ENCODE results near the gene NTMT1. TPM values are rescaled to one million over a fixed set of nuclear protein-coding genes. Genes with fewer than 3 reads are reported as not detected.

NTMT1 gene
- polyA plus RNA-seq, 1 donor, result 26.3 TPM

DNA sequence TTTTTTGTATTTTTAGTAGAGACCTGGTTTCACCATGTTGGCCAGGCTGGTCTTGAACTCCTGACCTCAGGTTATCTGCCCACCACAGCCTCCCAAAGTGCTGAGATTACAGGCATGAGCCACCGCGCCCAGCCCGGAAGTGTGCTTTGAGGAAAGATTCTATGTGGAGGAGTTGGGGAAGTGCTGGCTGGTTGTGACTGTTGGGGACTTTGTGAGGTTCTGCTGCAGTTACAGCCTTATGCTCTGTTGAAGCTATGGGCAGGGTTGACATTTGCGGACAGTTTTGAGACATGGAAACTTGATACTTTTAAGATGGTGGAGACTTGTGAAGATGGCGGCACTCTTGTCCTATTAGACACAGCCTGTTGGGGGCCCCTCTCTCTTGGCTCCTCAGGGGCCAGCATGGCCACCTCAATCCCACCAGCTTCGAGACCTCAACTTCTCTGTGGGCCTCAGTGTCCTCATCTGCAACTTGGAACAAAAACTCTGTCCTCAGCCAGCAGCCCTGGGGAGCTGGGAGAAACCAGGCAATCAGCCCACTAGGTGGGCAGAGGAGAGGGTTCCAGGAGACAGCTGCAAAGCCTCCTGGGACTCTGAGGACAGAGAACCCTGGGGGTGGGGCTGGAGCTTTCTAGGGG lies 29.9 kb upstream of the NTMT1 start:
- no peak for DNase-seq

DNA sequence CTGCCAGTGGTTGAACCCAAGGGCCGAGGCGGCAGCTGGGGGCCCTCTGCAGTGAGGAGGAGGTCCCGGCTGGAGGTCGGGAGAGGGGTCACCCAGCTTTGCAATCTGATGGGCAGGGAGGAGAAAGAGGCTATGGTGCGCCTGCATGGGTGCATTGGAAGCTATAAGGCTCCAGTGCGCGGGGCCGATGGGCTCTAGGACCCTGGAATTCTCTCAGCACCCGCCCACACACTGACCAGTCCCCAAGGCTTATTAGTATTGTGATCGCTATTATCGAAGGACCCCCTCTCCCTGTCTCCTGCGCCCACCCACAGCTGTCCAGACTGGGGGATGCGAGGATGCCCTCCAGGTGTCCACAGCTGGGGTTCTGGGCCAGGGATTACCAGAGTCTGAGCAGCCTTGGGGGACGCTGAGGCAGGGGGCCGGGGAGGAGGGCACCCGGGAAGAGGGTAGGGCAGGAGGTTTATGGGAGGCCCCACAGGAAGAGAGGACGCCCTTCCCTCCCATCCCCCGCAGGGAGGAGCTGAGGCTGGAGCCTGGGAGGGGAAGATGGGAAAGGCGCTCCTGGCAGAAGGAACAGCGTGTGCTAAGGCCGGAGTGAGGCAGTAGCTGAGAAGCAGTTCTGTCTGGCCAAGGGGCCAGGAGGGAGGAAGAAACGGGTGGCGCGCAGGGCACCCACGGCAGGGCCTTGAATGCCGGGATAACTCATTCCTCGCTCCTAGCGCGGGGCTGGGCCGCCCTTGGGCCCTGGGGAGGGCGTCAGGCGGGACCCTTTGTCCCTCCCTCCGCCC lies 29.2 kb upstream of the NTMT1 start:
- no peak for DNase-seq

DNA sequence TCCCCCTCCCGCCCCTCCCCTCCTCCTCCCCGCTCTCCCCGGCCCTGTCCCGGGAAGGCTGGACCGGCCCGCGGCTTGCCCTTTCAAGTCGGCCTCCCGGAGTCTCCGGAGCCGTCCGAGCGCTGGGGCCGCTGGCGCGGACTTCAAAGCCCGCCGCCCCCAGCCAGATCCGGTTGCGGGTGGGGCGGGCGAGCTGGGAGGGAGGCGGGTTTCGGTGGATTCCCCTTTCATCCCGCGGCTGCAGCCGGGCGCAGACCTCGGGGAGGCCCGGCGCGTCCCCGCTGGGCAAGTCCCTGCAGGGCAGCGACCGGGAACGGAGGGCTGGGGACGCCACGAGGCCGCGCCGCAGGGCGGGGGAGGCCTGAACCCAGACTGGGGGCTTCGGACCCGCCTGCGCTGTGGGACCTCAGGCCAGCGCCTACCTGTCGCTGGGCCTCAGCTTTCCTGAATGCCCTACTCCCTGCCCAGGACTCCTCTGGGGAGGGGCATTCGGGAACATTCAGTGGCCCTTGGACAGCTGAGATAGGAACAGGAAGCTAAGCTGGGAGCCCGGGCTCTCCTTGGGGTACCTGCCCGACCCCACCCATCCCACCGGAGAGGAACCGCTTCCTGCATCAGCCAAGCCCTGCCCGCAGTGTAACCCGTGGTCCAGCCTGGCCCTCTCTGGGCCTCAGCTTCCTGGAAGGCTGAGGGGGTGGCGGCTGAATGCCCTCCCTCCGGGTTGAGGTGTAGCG lies 28.4 kb upstream of the NTMT1 start:
- no peak for DNase-seq

DNA sequence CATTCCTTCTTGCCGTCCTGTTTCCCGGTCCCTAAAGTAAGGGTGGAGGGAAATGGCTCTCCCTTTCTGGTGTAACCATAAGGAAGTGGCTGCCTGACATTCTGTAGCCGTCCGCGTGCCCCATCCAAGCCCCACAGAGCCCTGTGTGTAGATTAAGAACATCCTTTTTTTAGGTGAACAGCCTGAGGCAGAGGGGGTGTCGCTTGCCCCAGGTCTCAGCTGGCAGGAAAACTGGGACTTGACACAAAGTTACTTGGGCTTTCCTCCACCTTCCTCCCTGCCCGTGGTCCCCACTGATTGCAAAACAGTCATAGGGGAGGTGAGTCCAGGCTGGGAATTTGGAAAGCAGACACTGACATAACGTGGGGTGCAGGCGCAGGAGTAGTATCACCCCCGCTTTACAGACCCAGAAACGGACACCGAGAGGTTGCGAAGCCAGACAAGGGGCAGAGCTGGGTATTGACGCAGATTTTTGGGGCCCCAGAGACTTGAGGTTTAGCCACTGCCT lies 27.8 kb upstream of the NTMT1 start:
- no peak for DNase-seq

DNA sequence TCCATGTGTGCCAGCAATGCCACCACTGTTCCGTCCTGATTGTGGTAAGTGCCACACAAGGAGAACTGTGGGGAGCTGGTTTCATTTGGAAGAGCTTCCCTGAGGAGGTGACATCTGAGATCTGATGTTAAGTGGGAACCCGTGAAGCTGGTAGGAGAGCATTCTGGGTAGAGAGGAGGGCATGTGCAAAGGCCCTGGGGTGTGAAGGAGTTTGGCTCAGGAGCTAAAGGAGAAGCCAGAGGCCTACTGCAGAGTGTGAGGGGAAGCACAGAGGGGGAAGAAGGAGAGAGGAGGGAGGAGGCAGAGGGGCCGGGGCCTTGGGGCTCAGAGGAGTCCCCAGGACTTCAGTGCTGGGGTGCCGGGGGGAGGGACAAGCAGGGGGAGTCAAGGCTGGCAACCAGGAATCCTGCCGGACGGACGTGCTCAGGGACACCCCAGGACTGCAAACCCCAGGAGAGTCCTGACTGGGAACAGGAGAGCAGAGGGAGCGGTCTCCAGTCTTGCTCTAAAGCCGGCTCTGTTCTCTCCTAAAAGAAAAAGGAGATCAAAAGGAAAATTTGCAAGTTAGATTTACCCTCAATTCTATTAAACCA lies 24.8 kb upstream of the NTMT1 start:
- no peak for DNase-seq

DNA sequence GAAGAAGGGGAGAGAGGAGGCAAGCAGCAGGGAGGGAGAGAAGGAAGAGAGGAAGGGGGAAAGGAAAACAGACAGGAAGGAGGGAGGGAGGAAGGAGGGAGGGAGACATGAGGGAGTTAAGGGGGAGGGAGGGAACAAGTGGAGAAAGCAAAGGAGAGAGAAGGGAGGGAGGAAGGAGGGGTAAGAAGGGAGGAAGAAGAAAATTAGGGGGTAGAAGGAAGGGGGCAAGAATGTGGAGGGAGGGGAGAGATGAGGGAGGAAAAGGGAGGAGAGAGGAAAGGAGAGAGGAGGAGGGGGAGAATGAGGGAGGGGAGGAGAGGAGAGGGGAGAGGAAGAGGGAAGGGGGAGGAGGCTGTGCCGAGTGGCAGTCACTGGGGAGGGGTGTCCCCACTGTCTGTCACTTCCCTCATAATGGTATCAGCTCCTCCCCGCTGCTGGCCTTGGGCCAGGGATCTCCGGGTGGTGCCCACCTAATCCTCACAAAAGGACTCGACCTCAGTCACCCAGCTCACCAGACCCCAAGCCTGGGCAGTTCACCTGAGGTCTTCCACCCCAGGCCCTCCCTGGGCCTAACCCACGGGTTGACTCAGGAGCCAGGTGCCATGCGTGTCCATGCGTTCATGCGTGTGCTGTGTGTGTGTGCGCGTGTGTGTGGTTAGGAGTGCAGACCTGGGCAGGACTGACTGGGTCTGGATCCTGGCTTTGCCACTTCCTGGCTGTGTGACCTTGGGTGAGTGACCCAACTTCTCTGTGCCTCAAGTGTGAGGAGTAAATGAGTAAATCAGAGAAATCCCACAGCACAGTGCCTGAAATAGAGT lies 23.2 kb upstream of the NTMT1 start:
- no peak for DNase-seq

DNA sequence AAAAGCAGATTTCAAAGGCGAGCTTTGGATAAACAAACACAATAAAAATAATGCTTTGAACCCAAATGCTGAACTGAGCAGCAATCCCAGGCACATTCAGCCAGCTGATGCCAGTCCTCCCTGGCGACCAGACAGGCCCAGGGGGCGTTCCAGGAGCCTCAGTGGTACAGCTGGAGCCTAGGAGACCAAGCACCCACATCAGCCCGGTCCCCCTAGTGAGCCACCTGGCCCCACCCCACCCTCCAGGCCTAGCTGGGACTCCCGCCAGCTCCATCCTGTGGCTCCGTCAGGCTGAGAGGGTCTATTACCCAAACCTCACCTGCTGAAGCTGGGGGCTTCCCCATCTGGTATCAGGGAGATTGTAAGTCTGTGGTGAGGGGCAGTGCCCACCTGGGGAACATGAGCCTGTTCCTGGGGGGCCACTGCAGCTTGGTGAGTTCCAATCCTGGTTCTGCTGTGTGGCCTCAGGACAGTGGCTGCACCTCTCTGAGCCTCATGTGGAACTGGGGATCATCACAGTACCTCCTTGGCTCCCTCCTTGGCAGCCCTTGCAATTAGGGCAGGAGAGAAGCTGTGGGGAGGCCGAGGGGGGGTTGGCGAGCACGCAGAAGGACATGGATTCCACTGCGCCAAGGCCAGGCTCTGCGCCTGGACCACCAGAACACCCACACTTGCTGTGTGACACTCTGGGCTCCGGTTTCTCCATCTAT lies 21.8 kb upstream of the NTMT1 start:
- no peak for DNase-seq

DNA sequence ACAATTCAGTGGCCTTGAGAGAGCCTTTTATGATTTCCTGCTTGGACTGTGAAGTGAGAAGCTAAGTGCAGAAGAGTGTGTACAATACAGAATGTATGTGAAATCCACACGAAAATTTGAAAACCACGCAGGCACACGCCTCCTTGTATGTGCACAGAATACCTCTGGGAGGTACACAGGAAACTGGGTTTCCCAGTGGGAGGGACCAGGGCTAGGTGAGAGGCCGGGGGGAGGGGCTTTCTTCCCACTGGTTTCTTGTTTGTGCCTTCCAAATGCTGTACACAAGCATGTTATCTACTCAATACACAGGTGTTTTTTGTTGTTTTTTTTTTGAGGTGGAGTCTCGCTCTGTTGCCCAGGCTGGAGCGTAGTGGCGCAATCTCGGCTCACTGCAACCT lies 21.2 kb upstream of the NTMT1 start:
- DNase-seq, result no peak

DNA sequence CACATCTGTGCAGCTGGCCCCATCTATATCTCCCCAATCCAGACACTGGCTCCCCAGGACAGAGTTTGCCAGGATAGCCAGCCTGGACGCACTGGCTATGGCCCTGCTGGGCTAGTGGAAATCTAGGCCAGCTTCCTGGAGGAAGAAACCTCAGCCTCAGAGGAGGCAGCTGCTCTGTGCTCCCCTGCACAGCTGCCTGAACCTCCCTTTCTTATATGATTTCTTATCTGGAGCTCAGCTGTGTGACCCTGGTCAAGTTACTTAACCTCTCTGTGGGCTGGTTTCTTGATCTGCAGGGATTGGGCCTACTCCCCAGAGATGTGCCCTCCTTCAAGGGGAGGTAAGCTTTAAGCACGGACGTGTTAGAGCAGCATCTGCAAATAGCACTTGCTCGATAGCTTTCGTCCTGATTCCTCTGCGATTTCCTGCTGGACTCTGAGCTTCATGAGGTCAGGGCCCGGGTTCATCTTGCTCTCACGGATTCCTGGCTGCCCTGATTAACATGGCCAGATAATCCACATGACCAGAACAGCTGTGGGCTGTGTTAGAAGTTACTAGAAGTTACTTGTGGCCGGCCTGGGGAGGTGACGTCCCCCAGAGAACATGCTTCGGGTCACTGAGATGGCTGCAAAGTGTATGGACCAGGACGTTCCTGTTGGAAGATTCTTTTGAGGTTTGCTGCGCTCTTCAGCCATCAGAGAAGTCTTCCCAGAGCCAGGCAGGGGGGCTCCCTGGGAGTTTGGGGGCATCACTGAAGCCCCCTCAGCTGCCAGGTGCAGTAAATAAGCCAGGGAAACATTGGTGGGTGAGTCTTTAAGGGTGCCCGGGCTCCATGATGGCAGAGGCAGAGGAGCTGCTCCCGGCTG lies 19.6 kb upstream of the NTMT1 start:
- DNase-seq, result no peak

DNA sequence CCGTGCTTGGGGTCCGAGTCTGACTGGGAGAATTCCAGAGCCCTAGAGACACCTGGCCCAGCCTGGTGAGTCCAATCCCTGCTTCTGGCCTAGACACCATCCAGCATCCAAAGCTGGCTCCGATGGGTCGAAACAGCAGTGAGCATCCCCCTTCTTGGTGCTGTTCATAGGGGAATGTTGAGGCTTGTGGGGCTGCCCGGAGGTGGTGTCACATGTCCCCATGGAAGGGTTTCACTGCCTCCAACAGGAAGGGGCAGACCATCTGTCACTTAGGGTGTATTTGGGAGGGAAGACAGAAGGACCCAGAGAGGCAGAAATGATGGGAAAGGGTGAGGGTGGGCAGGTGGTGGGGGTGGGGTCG lies 19.0 kb upstream of the NTMT1 start:
- DNase-seq, result no peak

DNA sequence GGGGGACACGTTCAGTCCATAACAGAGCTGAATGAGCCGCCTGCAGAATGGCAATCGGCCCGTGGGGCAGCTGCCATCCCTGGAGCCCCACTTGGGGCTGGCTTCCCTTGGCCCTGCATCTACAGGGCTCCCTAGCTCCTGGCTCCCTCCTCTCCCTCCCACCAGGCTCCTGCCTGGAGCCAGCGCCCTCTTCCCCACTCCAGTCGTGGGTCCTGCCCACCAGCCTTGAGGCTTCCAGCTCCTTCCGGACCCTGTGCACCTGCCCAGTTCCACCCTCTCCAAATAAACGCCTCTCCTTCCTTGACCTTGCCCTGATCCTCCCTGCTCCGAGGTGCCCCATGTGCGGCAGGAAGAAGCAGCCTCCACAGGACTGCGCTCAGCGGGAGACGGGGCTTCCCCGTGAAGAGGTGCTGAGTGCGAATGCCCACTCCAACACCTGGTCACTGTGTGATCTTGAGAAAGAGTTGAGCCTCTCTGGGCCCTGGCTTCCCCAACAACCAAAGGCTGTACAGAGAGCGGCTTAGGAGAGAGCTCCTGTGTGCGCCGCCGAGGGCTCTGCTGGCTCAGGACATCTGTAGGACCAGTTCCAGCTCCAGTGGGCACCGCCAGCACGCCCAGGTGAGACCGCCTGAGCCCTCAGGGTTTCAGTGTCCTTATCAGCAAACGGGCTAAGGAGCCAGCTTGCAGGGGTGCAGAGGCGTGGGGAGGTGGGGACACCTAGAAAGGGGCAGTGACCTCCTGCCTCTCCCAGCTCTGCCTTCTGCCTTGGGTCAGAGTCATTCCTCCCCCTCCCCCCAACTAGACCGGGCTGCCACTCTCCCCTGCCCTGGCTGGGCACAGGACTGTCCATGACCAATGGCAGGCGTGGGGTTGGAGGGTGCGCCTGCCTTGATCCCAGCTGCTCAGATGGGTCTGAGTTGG lies 17.1 kb upstream of the NTMT1 start:
- no peak for DNase-seq

DNA sequence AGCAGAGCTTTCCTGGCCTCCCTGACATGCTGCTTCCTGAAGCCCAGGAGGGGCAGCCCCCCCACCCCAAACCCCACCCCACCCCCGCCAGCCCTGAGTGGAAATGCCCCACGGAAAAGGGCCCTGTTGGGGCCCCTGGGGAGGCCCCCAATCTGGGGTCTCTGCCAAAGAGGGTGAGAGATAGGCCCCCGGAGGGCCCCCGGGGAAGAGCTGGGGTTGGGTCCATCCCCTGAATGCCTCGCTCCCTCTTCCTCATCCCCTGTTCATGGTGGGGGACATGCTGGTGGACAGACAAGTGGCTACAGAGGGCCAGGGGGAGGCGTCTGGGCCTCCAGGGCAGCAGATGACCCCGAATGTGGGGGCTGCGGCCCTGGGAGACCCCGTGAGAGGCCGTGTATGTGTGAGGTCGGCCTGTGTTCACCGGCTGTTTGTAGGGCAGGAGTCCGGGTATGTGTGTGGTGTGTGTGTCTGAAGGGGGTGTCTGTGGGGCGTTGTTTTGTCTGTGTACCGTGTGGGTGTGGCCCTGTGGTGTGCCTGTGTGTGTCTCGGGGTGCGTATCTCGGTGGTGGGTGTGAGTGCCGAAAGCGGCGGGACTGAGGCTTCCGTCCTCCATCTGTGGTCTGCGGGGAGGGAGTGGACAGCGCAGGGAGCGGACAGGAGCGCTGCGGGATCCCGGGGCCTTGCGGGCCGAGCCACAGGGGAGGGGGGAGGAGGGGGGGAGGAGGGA lies 16.3 kb upstream of the NTMT1 start:
- DNase-seq, result no peak

DNA sequence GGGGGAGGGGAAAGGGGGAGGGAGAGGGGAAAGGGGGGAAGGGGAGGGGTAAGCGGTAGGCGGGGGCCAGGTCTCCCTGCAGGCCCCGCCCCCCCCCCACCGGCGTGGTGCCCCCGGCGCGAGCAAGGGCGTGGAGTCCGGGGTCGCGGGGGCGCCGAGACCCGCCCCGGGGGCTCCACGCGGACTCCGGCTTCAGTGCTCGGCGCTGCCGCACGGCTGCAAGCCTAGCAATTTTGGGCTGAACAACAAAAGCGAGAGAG lies 15.8 kb upstream of the NTMT1 start:
- DNase-seq, result no peak

DNA sequence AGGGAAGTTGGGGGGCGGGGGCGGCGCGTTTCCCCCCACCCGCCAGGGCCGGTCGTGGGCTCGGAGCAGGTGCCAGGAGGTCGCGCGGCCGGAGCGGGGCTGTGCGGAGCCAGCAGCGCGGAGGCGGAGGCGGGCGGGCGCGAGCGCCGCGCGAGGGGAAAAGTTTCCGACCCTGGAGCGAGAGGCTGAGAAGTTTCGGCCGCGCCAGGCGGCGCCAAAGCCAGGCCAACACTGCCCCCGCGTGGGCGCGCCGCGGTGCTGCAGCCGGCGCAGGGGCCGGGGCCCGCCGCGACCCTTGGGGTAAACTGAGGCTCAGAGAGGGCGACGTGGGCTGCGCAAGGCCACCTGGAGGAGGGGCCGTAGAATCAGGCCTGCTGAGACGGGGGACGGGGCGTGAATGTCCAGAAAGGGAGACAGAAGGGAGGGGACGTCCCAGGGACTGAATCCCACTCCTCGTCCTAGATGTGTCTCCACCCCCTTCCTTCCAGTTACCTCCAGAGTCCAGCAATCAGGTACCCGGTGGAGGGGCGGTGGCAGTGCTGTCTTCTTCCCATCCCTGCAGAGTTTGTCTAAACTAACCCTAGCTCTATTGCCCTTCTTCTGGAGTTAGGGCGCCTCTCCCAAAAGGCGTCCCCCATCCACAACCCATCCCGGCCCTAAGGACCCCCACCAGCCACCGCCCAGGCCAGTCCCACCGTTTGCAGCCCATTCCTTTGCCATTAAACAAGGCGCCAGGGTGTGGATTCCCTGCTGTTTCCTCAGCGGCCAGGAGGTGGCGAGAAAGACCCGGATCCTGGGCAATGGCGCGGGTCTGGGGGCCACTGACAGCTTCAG lies 15.3 kb upstream of the NTMT1 start:
- no peak for DNase-seq

DNA sequence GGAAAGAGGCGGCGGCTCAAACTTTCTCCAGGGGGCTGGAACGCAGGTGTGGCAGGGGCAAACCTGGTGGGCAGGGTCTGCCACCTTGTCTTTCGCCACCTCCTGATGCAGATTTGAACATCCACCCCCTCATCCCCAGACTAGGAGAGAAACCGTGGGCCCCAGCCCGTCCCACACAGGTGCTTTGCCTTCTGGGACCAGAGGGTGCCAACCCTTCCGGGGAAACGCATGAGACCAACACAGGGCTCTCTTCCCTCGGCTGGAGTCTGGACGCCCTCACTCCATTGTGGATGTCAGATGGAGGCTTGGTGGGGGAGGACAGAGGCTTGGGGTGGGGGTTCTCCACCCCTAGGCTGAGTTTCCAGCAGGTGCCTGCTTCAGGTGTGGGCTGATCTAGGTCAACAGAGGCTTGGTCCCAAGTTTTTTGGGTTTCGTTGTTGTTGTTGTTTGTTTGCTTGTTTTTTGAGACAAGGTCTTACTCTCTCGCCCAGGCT lies 14.6 kb upstream of the NTMT1 start:
- DNase-seq, result no peak

DNA sequence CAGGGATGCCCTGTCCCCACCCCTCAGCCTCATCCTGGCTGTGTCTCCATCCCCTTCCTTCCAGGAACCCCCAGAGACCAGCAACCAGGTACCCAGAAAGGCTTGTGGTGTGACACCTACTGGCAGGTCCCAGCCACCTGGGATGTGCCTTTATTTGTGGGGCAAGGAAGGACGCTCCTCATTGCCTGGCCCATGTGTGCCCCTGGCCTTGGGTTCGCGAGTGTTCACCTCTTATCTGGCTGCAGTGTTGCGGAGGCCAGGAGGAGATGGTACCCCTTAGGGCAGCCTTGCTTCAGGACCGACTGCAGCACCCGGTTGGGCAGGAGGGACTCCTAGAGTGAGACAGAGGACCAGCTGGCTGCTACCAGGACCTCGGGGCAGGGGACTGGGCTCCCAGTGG lies 13.8 kb upstream of the NTMT1 start:
- DNase-seq, result no peak

DNA sequence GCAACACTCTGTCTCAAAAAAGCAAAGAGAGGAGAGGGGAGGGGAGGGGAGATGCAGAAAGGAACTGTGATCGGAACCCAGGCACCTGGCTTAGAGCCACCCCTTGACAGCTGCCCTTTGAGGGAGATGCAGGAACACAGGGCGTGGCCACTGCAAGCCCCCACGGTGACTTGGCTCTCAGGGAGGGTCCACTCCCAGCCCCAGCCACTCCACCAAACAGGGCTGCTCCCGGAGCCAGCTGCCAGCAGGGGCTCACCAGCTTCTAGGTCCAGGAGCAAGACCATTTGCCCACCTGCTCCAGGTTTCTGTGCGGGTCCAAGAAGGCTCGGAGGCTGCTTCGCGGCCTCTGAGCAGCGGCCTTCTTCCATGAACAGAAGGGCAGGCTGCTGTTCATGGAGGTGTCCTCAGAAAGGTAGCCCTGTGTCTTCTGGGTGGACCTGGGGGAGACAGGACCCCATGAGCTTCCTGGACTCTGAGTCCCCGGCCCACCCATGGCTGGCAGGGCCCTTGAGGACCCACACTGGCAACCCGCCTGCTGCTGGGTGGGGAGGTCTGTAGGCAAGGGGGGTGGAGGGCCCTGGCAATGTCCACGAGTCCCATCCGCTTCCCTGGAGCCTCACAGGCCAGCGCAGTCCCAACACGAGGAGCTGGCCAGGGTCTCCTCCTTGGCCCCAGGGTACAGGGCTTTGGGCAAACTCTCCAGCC lies 13.0 kb upstream of the NTMT1 start:
- DNase-seq, result no peak
